HG03060 (cell line): ENCODE results near the gene GCNT1.
A peak's percentile ranks its signal among the peaks of the same experiment; 100 is the strongest.
"Not testable (repeated sequence)": the region's sequence is repeated elsewhere in the genome, so short reads cannot be mapped to it uniquely, and the experiment has no call there.

ENCODE experiments used
- ATAC-seq: cut with Tn5 transposase; IDR thresholded peaks from one replicate; pipeline ENCODE4 v1.9.1; 2021; ENCODE audit warnings: low read depth, moderate number of reproducible peaks; ENCODE audit not compliant: unreplicated experiment

GCNT1 gene

DNA sequence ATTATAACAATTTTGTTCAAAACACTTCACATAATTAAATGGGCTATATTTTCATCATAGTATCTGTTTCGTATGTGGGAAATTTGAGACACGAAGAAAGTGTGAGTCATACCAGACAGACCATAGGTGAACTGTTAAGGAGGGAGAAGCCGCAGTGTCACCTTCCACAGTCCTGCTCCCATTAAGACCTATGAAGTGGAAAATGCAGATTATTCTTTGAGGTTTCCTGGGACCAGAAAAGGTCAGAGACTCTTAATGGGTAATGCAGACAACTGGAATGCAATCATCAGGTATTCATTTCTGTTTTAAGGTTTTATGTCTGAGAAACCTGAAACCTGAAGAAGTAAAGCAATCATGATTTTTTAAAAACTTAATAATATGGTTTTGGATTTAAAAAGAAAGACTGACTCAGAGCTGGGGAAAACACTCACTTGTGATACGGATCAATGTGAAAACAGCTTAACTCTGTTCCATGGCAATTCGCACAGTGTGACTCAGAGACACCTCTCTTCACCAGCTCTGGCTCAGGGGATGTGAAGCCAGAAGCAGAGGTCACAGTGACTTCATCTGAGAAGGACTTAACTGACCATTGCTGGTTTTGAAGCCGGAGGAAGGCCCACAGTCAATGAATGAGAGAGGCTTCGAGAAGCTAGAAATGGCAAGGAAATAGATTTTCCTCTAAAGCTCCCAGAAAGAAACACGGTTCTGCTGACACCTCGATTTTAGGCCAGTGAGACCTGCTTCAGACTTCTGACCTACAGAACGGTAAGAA is 17.2 kb upstream of the GCNT1 start:
- ATAC-seq = peak; percentile 51

DNA sequence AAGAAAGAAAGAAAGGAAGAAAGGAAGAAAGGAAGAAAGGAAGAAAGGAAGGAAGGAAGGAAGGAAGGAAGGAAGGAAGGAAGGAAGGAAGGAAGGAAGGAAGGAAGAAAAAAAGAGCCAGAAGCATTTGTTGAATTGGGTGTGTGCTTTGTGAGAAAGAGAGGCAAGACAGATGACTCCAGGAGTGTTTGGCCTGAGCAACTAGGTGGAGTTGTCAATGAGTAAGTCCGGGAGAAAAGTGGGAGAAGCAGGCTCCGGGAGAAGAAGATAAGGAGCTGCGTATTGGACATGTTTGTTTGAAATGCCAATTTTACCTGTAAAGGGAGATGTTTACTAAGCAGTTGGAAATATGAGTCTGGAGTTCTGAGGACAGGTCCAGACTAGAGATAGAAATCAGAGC is 15.1 kb upstream of the GCNT1 start:
- ATAC-seq = no peak

DNA sequence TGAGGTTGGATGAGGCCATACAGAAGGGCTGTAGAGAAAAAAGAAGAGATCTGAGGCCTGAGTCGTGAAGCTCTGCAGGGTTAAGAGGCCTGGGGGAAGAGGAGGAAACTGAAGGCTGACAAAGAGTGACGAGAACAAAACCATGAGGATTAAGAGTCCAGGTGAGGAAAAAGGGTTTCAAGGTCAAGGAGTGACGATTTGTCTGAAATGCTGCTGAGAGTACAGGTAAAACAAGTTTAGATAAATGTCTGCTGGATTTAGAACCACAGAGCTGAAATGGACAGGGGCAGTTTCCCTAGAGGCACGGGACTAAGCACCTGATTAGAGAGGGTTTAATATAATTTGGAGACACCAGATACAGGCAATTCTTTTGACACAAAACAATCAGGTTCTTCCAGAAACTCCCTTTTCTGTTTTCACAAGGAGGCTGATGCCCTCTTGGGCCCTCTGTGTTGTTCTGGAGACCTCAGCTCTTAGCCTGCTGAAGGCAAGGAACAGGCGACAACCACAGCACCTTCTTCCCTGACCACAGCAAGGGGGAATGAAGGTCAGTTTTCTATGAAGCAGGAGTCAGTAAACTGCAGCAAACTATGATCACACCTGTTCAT is 14.6 kb upstream of the GCNT1 start:
- ATAC-seq = no peak

DNA sequence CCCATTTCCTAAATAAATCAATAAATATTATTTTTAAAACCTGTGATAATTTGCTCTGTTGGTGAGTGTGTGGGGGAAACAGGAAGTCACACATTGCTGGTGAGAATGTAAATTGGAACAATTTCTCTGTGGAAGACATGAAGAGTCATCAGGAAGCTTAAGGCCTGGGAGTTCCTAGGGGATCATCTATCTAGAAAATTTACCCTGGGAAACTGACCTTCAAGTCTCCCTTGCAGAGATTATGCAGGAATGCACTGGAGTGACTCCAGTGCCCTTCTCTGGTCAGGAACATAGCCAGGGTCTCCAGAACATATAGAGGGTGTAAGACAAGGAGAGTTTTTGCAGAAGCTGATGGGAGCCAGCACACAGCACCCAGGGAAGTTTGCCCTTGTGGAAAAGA is 13.0 kb upstream of the GCNT1 start:
- no peak for ATAC-seq

DNA sequence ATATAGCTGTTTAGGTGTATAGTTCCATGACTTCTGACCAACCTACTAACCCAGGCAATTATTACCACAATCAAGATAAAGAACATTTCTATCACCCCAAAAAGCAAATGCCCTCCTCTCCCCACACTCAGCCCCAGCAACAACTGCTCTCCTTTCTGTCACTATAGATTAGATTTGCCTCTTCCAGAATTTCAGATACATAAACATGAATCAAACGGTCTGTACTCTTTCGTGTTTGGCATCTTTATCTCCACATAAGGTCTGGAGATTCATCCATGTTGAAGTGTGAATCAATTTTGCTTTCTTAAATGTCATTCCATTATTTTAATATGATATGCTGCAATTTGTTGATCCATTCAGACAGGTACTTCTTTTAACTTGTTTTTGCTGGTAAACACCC is 10.5 kb upstream of the GCNT1 start:
- no peak for ATAC-seq

DNA sequence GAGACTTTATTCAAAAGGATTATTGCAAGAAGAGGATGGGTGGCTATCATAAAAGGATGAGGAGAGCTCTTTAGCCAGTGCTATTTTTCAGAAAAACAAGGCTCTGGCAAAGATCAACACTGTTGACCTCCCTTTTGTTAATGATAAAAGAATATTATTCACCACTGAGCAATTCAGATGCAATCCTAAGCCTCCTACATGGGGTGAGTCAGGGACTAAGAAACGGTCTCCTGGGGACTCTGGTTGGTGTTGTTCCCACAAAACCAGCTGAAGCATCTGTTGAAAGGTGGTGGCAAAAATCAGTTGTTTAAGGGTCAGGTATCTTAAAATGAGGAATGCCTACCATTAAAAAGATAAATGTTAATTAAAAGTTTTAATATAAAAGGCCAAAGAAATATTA is 7.7 kb upstream of the GCNT1 start:
- no peak for ATAC-seq

DNA sequence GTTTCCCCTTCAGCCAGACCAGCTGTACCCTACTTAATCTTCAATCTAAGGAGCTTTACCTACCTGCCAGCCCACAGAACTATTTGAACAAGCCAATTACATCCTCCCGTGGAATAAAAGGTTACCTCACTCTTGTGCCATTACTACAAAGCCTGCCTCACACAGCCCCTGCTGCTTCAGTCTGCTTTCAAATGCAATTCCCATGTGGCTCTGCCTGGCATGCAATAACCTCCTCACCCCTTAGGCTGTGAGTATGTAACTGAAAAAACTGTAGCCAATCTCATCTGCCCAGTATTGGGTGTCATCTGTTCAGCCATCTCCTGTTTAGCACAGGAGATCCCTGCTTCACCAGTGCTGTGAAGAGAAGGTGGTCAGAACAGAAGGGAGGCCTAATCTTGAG is 6.1 kb upstream of the GCNT1 start:
- no peak for ATAC-seq

DNA sequence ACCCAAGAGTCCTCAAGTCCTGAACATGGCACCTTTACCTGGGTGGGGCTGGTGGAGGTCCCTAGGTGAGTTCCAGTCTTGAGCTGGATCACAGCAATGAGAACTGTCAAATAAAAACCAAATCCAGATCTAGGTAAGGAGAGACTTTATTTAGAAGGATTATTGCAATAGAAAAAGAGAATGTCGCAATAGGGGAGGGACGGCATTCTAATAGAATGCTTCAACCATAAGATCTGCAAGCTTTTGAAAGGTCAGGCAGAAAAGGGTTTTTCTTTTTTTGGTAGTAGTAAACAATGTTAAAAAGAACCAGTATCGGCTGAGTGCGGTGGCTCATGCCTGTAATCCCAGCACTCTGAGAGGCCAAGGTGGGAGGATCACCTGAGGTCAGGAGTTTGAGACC is 5.2 kb upstream of the GCNT1 start:
- no peak for ATAC-seq

DNA sequence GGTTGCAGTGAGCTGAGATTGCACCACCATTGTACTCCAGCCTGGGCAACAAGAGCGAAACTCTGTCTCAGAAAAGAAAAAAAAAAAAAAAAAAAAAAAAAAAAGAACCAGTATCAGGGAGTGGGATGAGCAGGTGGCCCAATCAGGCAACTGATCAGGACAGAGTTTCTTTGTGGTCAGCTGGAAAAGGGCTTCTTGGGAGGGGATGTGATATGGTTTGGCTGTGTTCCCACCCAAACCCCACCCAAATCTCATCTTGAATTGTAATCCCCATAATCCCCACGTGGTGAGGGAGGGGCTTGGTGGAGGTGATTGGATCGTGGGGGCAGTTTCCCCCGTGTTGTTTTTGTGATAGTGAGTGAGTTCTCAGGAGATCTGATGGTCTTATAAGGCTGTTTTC is 4.7 kb upstream of the GCNT1 start:
- ATAC-seq = no peak

DNA sequence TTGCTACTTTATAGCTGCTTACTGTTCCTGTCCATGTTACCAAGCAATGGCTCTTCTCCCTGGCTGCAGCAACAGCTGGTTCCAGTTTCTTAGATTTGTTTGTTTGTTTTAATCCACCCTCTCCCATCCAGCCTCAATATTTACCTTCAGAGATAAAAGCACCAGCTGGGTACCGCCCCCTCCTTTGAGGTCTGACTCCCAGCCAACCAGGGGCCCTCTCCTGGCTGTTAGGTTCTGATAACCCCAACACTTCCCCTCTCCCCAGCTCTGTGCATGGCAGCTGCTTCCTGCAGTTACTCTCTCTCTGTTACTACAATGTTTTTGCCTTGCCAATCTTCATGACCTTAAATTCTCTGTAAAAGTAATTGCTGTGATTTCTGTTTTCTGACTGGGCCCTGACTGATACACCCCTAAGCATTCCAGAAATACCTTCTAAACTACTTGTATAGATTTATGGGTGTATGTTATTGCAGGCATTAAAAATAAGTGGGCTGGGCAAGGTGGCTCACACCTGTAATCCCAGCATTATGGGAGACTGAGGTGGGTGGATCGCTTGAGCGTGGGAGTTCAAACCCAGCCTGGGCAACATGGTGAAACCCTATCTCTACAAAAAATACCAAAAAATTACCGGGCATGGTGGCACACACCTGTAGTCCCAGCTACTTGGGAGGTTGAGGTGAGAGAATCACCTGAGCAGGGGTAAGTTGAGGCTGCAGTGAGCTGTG is 2.6 kb upstream of the GCNT1 start:
- ATAC-seq = no peak

DNA sequence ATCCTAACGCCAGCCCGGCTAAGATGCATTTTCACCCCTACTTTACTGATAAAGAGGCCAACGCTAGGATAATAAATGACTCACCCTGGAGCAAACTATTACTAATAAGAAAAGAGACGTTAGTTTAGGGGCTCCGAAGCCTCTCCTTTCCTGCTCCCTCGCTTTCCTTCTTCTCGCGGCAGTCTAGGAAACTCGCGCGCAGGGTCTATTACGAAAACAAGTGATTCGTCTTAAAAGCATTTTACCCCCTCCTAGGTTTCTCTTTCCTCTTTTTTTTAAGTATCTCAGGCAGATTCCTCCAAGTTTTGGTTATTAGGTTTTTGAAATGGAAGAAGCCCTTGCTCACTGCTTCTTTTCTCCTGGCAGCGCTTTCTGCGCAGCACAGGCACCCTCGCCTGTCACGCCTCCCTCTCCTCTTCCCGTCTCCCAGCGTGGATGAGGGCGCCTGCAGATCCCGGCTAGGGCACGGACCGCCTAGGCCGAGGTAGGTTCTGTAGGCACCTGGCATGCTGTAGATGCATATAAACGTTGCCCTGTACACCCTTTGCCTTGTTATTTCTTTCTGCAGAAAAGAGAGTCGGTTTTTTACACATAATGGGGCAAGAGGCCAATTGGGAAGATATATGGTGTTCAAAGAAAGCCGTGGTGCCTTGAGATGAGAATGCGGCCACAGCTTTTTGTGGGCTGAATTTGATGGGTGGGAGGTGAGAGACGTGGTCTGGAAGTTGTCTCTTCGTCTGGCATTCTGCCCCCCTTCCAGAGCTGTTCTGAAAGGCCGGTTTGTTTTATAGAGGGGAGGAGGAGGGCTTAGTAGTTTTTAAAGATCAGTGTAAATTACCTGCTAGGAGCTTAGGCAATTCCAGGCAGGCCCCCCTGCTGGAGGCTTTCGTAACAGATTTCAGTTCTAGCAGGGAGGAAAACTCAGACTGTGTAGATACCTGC is 983 bp downstream of the GCNT1 start:
- no peak for ATAC-seq

DNA sequence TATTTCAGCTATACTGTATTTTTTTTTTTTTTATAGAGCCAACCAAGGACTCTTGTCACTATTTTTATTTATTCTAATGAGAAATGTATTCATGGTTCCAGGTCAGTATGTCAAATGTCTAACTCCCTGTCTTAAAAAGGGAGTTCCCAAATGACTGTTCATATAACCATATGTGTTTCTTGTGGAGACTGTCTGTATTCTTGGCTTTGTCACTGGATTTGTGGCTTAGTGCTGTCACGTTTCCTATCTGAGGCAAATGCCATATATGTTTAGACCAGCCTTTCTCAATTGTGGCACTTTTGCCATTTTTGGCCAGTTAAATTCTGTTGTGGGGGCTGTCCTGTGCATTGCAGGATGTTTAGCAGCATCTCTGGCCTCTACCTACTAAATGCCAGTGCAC is 3.1 kb downstream of the GCNT1 start:
- ATAC-seq = no peak

DNA sequence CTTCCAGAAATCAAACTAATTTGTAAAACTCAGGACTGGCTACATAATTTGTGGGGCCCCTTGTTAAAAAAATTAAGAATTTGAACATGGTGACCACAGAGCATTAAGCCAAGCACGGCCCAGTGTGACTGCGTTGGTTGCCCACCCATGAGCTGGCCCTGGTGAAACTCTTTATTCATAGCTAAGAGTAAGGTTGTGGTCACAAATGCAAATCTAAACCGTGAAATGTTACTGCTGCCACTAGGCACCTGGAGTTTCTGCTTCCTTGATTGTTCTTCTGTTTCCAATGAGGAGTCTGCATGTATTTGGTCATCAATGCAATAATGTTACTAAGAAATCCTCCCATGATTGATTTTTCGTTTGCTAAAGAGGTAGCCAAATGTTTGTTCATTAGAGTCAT is 4.2 kb downstream of the GCNT1 start:
- peak; percentile 39 for ATAC-seq

DNA sequence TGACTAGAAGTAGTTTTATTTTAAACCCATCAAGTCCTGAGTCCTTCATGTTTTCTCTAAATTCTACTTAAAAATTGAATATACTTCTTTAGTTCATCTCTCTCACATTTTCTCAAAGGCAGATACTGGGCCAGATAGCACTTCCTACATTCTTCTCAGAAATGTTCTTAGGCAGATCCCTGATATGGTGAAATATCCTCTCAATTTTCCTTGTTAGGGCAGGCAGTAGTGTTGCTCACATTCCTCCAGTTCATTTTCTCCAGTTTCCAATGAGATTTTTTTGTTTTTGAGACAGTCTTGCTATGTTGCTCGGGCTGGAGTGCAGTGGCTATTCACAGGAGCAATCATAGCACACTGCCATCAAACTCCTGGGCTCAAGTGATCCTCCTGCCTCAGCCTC is 5.7 kb downstream of the GCNT1 start:
- no peak for ATAC-seq

DNA sequence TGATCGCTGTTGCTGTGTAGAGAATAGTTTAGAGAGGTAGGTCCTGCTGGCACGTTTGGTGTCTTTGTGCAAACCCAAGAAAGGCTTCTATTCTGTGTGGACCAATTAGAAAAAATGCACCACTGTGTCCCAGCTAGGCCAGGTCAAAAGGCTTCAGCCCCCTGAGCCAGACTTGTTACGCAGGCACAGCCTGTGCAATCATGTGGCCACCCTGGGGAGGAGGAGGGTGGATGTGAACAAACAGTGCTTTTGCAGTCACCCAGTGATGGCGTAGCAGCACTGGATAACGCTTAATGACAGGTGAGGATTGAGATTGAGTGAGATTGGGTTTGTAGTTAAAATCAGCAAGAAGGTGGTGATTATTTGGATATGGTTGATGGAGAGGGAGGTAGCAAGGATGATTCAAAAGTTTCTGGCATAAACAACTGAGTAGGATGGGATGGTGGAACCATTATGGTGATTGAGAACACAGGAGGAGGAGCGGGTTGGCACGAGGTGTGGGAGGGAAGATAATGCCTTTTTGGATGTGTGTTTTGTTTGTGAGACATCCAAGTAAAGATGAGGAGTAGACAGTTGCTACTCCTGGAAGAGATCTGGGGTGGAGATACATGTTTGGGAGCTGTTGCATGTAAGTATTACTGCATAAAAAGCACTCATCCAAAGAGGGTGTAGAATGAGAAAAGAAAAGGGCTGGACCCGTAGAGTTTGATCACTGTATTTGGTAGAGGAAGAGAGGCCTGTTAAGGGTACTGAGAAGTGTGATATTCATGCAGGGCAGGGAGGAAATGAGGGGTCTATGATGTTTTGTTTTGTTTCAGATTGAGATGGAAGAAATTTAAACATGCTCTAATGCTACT is 6.7 kb downstream of the GCNT1 start:
- ATAC-seq = no peak

DNA sequence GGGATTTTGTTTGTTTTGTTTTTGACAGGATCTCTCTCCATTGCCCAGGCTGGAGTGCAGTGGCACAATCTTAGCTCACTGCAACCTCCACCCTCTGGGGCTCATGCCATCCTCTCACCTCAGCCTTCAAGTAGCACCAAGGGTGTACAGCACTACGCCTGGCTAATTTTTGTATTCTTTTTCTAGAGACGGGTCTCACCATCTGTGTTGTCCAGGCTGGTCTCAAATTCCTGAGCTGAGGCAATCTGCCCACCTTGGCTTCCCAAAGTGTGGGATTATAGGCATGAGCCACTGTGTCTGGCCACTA is 7.3 kb downstream of the GCNT1 start:
- ATAC-seq = no peak

DNA sequence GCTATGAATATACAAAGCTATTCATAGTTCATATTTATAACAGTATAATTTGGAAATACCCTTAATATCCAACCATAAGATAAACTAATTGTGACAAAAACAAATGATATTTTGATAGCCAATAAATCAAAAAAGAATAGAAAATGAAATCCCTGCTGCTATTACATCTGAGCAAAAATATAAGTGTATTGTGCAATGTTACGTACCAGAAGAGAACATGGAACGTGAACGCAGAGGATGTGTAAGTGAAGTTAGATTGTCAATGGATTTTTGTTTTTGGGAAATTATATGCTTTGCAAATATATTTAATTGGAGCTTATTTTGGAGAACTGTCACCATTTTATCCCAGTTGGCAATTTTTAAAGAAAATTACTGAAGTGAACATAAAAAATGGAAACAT is 15.4 kb downstream of the GCNT1 start:
- no peak for ATAC-seq

DNA sequence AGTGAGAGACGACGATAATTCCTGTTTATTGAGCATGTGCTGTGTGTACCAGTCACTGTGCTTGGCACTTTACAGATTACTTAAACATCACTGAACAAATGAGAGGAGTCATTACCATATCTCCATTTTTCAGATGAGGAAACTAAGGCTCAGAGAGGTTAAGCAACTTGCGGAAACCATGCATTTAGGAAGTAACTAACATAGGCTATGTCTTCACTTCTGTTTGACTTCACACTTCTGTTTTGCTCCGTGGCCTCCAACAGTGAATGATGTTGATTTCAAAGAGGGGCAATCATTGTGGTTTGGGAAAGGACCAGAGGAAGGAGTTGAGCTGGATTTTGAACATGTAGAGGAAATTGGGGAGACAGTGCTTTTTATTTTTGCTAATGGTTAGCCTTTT is 16.7 kb downstream of the GCNT1 start:
- ATAC-seq = no peak

DNA sequence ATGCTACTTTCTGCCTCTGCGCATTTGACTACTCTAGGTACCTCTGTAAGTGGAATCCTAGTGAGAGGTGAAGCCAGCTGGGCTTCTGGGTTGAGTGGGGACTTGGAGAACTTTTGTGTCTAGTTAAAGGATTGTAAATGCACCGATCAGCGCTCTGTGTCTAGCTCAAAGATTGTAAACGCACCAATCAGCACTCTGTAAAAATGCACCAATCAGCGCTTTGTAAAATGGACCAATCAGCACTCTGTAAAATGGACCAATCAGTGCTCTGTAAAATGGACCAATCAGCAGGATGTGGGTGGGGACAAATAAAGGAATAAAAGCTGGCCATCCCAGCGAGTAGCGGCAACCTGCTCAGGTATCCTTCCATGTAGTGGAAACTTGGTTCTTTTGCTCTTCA is 18.8 kb downstream of the GCNT1 start:
- ATAC-seq = not testable (repeated sequence)

DNA sequence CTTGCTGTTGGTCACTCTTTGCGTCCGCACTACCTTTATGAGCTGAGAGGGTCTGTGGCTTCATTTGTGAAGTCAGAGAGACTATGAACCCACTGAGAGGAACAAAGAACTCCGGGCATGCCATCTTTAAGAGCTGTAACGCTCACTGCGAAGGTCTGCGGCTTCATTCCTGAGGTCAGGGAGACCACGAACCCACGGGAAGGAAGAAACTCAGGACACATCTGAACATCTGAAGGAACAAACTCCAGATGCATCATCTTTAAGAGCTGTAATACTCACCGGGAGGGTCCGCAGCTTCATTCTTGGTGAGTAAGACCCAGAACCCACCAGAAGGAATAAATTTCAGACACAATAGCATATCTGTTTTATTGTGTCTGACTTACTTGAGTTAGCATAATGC is 19.2 kb downstream of the GCNT1 start:
- ATAC-seq = no peak
